Measurements from ENCODE around the gene CRAMP1.
A peak's percentile ranks its signal among the peaks of the same experiment; 100 is the strongest.

CRAMP1 gene

GRCh38 chr16:1668612-1669319 lies 56.6 kb downstream of the CRAMP1 start:
- Mint-ChIP-seq H3K4me3 (no peak overlapping the region), H3K27me3 (ENCODE audit: low read depth) (no peaks in the 10 kb centered on the region), H3K9me3 (no peaks in the 10 kb centered on the region), H3K36me3 (ENCODE audit: low read depth) (peaks cover 42% of the 10 kb centered on the region), H3K4me1 (ENCODE audit: low read depth) (no peaks in the 10 kb centered on the region), H3K27ac (no peak overlapping the region)

GRCh38 chr16:1669698-1670097 lies 57.5 kb downstream of the CRAMP1 start:
- Mint-ChIP-seq H3K36me3 (ENCODE audit: low read depth) (peaks cover 45% of the 10 kb centered on the region), H3K27me3 (ENCODE audit: low read depth) (no peaks in the 10 kb centered on the region), H3K4me3 (no peak overlapping the region), H3K9me3 (no peaks in the 10 kb centered on the region), H3K27ac (no peak overlapping the region), H3K4me1 (ENCODE audit: low read depth) (no peaks in the 10 kb centered on the region)

DNA sequence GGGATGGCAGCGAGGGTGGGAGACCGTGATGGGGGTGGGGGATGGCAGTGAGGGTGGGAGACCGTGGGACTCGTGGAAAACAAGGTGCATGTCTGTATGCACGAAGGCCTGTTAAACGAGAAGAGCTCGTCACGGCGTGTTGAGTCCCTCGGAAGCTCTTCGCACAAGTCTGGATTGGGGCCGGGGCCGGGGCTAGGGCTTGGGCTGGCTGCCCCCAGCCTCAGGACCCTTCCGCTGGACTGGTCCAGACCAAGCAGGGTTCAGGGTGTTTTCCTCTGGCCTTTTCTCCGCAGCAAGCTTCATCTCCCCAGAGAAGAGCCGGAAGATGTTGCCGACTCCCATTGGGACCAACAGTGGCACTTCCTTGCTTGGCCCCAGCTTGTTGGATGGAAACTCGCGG lies 58.2 kb downstream of the CRAMP1 start:
- Mint-ChIP-seq H3K27me3 (ENCODE audit: low read depth) (no peaks in the 10 kb centered on the region), H3K36me3 (ENCODE audit: low read depth) (peaks cover 44% of the 10 kb centered on the region), H3K27ac (no peak overlapping the region), H3K9me3 (no peaks in the 10 kb centered on the region), H3K4me3 (no peak overlapping the region), H3K4me1 (ENCODE audit: low read depth) (no peaks in the 10 kb centered on the region)

GRCh38 chr16:1670866-1671265 lies 58.7 kb downstream of the CRAMP1 start:
- Mint-ChIP-seq H3K9me3 (no peaks in the 10 kb centered on the region), H3K27ac (no peak overlapping the region), H3K4me1 (ENCODE audit: low read depth) (no peaks in the 10 kb centered on the region), H3K36me3 (ENCODE audit: low read depth) (peaks cover 47% of the 10 kb centered on the region), H3K27me3 (ENCODE audit: low read depth) (no peaks in the 10 kb centered on the region), H3K4me3 (no peak overlapping the region)

DNA sequence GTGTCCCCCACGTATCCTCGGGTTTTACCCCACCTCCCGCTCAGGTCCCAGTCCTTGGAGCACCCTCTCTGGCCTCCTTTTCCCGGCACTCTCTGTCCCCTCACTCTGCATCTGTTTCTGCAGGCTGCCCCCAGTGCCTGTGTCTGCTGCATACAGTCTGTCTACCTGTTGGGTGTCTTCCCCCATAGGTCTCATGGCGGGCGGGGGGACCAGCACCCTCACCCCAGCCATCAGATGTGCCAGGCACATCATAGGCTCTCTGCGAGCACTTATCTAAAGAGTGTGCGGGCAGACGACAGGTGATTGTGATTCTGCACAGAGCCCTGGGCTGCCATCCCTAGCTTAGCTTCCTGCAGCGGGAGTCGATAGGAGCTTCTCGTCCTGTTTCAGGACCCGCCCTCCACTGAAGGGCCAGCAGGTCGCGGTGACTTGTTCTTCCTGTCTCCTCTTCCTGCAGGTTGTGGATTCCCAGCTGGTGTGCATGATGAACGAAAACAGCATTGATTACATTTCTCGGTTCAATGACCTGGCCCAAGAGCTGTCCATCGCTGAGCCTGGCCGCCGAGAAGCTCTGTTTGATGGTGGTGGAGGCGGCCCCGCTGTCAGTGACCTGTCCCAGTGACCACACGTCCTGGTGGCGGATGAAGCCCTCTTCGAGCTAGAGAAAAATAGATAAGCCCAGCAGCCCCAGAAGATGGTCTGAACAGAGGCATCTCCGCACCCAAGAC lies 61.4 kb downstream of the CRAMP1 start:
- Mint-ChIP-seq H3K4me3 (no peak overlapping the region), H3K27me3 (ENCODE audit: low read depth) (no peaks in the 10 kb centered on the region), H3K4me1 (ENCODE audit: low read depth) (peaks cover 8% of the 10 kb centered on the region), H3K9me3 (no peaks in the 10 kb centered on the region), H3K36me3 (ENCODE audit: low read depth) (peaks cover 41% of the 10 kb centered on the region), H3K27ac (no peak overlapping the region)

- no peak overlapping the region for H3K4me3 Mint-ChIP-seq
- no peaks in the 10 kb centered on the region for H3K27me3 Mint-ChIP-seq (ENCODE audit: low read depth)
- no peak overlapping the region for H3K27ac Mint-ChIP-seq
- no peaks in the 10 kb centered on the region for H3K9me3 Mint-ChIP-seq
- H3K4me1 Mint-ChIP-seq (ENCODE audit: low read depth), result peaks cover 13% of the 10 kb centered on the region
- H3K36me3 Mint-ChIP-seq (ENCODE audit: low read depth), result peaks cover 42% of the 10 kb centered on the region
Measured at GRCh38 chr16:1674306-1674705, 62.1 kb downstream of the CRAMP1 start.

DNA sequence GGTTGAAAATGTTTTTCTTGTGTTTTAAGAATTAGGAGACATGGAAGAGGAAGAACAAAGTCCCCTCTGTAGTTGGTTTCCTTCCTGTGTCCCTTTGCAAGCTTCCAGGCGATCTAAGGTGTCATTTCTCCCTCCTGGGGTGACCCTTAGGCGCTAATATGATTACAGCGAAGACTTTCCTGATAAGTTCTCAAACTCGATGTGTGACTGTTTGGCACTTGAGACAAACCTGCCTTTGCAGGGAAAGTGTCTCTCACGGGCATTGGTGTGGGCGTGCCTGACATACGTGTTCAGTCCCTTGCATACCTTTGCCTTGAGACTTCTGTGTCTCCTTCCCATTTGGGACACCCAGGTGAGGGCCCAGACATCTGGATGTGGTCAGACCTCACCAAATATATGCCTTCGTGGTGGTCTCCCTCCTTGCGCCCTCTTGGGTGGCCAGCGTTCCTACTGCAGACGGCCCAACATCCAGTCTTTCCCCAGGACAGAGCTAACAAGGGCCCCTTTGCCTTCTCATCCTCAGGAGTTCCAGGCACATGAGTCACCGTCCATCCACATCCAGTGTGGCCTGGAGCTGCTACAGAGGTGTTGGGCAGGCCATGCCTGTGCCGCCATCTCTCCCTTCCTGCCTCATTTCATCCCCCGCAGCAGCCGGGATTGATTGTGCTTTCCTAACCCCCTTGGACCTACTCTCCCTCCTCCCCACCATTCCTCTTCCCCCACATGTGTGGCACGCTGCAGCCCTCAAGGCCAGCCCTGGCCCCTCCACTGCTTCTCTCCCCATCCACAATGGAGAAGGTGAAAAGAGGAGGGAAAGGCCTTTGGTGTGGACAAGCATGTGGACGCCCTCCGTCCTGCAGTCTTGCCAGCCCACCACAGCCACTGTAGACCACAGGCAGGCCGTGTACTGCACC lies 62.8 kb downstream of the CRAMP1 start:
- H3K4me3 Mint-ChIP-seq, result no peak overlapping the region
- no peaks in the 10 kb centered on the region for H3K9me3 Mint-ChIP-seq
- no peaks in the 10 kb centered on the region for H3K27me3 Mint-ChIP-seq (ENCODE audit: low read depth)
- peaks cover 13% of the 10 kb centered on the region for H3K4me1 Mint-ChIP-seq (ENCODE audit: low read depth)
- no peak overlapping the region for H3K27ac Mint-ChIP-seq
- H3K36me3 Mint-ChIP-seq (ENCODE audit: low read depth), result peaks cover 38% of the 10 kb centered on the region

GRCh38 chr16:1676661-1677060 lies 64.5 kb downstream of the CRAMP1 start:
- H3K27ac Mint-ChIP-seq, result no peak overlapping the region
- no peak overlapping the region for H3K4me3 Mint-ChIP-seq
- no peaks in the 10 kb centered on the region for H3K9me3 Mint-ChIP-seq
- H3K4me1 Mint-ChIP-seq (ENCODE audit: low read depth), result peaks cover 20% of the 10 kb centered on the region
- H3K27me3 Mint-ChIP-seq (ENCODE audit: low read depth), result no peaks in the 10 kb centered on the region
- peaks cover 31% of the 10 kb centered on the region for H3K36me3 Mint-ChIP-seq (ENCODE audit: low read depth)

- peak overlapping the region; percentile 43 for H3K27ac Mint-ChIP-seq
- H3K4me1 Mint-ChIP-seq (ENCODE audit: low read depth), result peaks cover 22% of the 10 kb centered on the region
- H3K4me3 Mint-ChIP-seq, result peak overlapping the region; percentile 72
- peaks cover 24% of the 10 kb centered on the region for H3K36me3 Mint-ChIP-seq (ENCODE audit: low read depth)
- no peaks in the 10 kb centered on the region for H3K9me3 Mint-ChIP-seq
- H3K27me3 Mint-ChIP-seq (ENCODE audit: low read depth), result no peaks in the 10 kb centered on the region
Measured at GRCh38 chr16:1677339-1677738, 65.2 kb downstream of the CRAMP1 start.

DNA sequence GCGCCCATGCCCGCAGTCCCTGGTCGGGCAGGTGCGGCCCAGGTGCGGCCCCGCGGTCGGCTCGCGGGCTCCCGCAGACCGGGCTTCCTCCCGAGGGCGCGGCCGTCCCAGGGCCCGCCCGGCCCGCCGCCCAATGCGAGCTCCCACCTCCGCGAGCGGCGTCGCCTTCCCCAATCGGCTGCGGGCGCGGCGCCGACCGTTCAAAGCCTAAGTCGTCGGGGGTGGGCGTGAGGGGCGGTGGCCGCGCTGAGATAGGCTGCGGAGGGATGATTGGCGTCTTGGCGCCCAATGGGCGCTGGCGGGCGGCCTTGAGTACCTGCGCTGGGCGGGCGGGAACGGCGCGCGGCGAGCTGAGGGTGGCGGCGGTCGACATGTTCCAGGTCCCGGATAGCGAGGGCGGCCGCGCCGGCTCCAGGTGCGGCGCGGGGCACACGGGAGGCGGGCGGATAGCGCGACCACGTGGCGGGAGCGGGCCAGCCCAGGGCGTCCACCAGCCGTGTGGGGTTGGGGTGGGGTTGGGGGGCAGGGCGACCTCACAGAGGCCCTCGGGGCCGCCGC lies 65.9 kb downstream of the CRAMP1 start, which contains the start of gene JPT2:
JPT2 (plus strand) TSS at position 338 of the 558 bp plus-strand sequence; CDS start at position 372, 34 bp downstream.
- Mint-ChIP-seq H3K27me3 (ENCODE audit: low read depth) (no peaks in the 10 kb centered on the region), H3K4me3 (peak within 1 kb of the TSS; percentile 94), H3K27ac (peak within 1 kb of the TSS; percentile 79), H3K9me3 (no peaks in the 10 kb centered on the region), H3K4me1 (ENCODE audit: low read depth) (peaks cover 22% of the 10 kb centered on the region), H3K36me3 (ENCODE audit: low read depth) (peaks cover 21% of the 10 kb centered on the region)

DNA sequence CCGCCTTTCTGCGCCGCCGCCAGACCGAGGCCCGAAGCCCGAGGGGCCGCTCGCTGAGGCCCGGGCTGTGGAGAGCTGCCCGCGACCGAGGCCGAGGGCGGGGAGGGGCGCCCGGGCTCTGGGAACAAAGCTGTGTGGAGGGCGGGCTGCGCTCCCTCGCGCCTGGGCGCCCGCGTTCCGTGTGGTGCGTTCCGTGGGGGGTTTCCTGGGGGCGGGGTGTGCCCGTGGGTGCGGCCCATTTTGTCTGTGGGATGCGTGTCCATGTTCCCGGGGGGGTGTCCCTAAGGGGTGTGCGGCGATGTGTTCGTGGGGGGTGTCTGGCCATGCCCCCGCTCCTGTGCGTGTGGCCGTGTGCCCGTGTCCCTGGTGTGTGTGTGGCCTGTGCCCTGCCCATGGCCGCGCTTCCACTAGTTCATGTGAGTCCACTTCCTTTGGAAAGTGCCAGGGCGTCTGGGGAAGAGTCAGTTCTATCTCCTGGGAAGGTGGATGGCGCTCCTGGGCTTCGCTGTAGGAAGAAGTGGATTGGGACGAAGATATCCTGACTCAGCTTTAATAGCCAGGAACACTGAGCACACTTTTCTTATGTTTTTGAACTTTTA lies 66.4 kb downstream of the CRAMP1 start:
- Mint-ChIP-seq H3K36me3 (ENCODE audit: low read depth) (peaks cover 20% of the 10 kb centered on the region), H3K4me1 (ENCODE audit: low read depth) (peaks cover 22% of the 10 kb centered on the region), H3K27ac (peak overlapping the region; percentile 79), H3K9me3 (no peaks in the 10 kb centered on the region), H3K4me3 (peak overlapping the region; percentile 94), H3K27me3 (ENCODE audit: low read depth) (no peaks in the 10 kb centered on the region)

DNA sequence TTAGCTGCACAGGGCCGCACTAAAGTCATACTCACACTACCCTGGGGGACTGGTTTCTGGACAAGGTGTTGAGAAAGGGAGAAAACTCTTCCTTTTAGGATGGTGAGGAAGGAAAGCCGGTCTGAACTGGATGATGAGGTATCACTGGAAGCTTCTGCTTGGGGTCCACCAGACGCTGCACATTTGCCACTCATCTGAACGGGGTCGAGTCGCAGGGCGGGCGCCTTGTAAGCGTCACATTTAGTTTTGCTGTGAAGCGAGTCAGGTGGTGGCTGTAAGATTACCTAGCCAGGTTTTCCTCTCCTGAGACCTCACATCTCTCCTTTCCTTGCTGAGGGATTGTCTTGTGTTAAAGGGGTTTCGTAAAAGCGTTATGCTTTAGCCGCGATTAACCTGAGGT lies 68.2 kb downstream of the CRAMP1 start:
- H3K27ac Mint-ChIP-seq, result peak overlapping the region; percentile 6
- no peaks in the 10 kb centered on the region for H3K27me3 Mint-ChIP-seq (ENCODE audit: low read depth)
- H3K4me1 Mint-ChIP-seq (ENCODE audit: low read depth), result peaks cover 22% of the 10 kb centered on the region
- peaks cover 15% of the 10 kb centered on the region for H3K36me3 Mint-ChIP-seq (ENCODE audit: low read depth)
- no peak overlapping the region for H3K4me3 Mint-ChIP-seq
- H3K9me3 Mint-ChIP-seq, result no peaks in the 10 kb centered on the region

- H3K4me3 Mint-ChIP-seq, result peak overlapping the region; percentile 16
Measured at GRCh38 chr16:1681032-1681431, 68.9 kb downstream of the CRAMP1 start.

More at GRCh38 chr16:1681032-1681431, 68.9 kb downstream of the CRAMP1 start:
- Mint-ChIP-seq H3K27ac (no peak overlapping the region), H3K4me1 (ENCODE audit: low read depth) (peaks cover 22% of the 10 kb centered on the region), H3K36me3 (ENCODE audit: low read depth) (peaks cover 11% of the 10 kb centered on the region), H3K27me3 (ENCODE audit: low read depth) (no peaks in the 10 kb centered on the region), H3K9me3 (no peaks in the 10 kb centered on the region)

Data from T-helper 1 cell treated with Interleukin-12 subunit alpha and Interleukin-12 subunit beta and Interleukin-4 antibody, amounts not matched to agents 30 μg/mL and 1 μg/mL, for 36 hours (primary cell).